Stimulated activated CD4-positive, alpha-beta T cell treated with anti-CD3 and anti-CD28 coated beads, Interleukin-15, amount 100 ng/mL, for 24 hours (primary cell): Measurements from ENCODE around the gene NPR1.
"Not testable (repeated sequence)": the region's sequence is repeated elsewhere in the genome, so short reads cannot be mapped to it uniquely, and the experiment has no call there.

Experiments used
- DNase-seq: peaks from one replicate; pipeline ENCODE4 v3.0.0-alpha.2; 2020

The NPR1 gene

GRCh38 chr1:153684892-153685291, 6.4 kb downstream of the NPR1 start:
- DNase-seq = no peak

GRCh38 chr1:153685544-153686340, 7.3 kb downstream of the NPR1 start:
- DNase-seq = no peak

- no peak for DNase-seq
These were observed 9.0 kb downstream of the NPR1 start for GRCh38 chr1:153687346-153688125.

- no peak for DNase-seq
These were observed 9.8 kb downstream of the NPR1 start for GRCh38 chr1:153688276-153688675.

GRCh38 chr1:153688736-153689328, 10.3 kb downstream of the NPR1 start:
- no peak for DNase-seq

GRCh38 chr1:153693466-153693865, 15.0 kb downstream of the NPR1 start:
- DNase-seq = no peak

GRCh38 chr1:153696741-153697140, 18.3 kb downstream of the NPR1 start:
- no peak for DNase-seq

- no peak for DNase-seq
These were observed 18.9 kb downstream of the NPR1 start for GRCh38 chr1:153697191-153698019.

GRCh38 chr1:153698020-153698922, 19.8 kb downstream of the NPR1 start:
- DNase-seq = peak; percentile 12

- DNase-seq = no peak
These were observed 20.6 kb downstream of the NPR1 start for GRCh38 chr1:153698923-153699714.

GRCh38 chr1:153699768-153700167, 21.3 kb downstream of the NPR1 start:
- DNase-seq = no peak

- DNase-seq = no peak
These were observed 27.0 kb downstream of the NPR1 start for GRCh38 chr1:153705484-153705883.

GRCh38 chr1:153711026-153711425, 32.5 kb downstream of the NPR1 start:
- DNase-seq = no peak

- not testable (repeated sequence) for DNase-seq
These were observed 37.7 kb downstream of the NPR1 start for GRCh38 chr1:153716211-153716610.

- DNase-seq = no peak
These were observed 38.8 kb downstream of the NPR1 start for GRCh38 chr1:153717330-153717729.

GRCh38 chr1:153723687-153724086, 45.2 kb downstream of the NPR1 start:
- no peak for DNase-seq

- DNase-seq = not testable (repeated sequence)
These were observed 46.1 kb downstream of the NPR1 start for GRCh38 chr1:153724634-153725033.

- DNase-seq = peak; percentile 99
These were observed 49.2 kb downstream of the NPR1 start, which contains the start of gene INTS3 for GRCh38 chr1:153727463-153728304. TSS of gene INTS3 (plus strand) at chr1:153728050. CDS start at chr1:153728635, 585 bp downstream.

GRCh38 chr1:153728305-153729066, 50.0 kb downstream of the NPR1 start:
- DNase-seq = peak; percentile 41
